Suprapubic skin (tissue), 4 donors: Measurements from ENCODE around the gene INSR.

ENCODE experiments used
- EP300 ChIP-seq: sonication (generic); formaldehyde crosslinking; IDR thresholded peaks from one replicate; pipeline ENCODE4 v1.6.1; 2017; ENCODE audit warnings: antibody characterized with exemption
- POLR2A ChIP-seq, 2 donors: fragments of 450-650 bp; IDR thresholded peaks; one replicate each; pipeline ENCODE4 v1.6.1; 2017; ENCODE audit warnings: antibody characterized with exemption in 2 of 2, mild to moderate bottlenecking in 2 of 2, moderate library complexity in 2 of 2
- POLR2AphosphoS5 ChIP-seq, 3 donors: sonication (generic); formaldehyde crosslinking; IDR thresholded peaks; one replicate each; pipeline ENCODE4 v1.6.1; 2017; ENCODE audit warnings: antibody characterized with exemption in 3 of 3
- TF ChIP-seq, protein P1 (sequence below), 2 donors: fragments of 200-600 bp in 1 of 2; fragments of 450-650 bp in 1 of 2; sonication (generic) in 1 of 2; IDR thresholded peaks; one replicate each; pipeline ENCODE4 v1.5.1; 2016 to 2019; ENCODE audit warnings: antibody characterized with exemption in 2 of 2, mild to moderate bottlenecking in 1 of 2, moderate library complexity in 1 of 2

GRCh38 chr19:7130043-7130442, 164.2 kb downstream of the INSR start:
- TF ChIP-seq, protein P1, sequence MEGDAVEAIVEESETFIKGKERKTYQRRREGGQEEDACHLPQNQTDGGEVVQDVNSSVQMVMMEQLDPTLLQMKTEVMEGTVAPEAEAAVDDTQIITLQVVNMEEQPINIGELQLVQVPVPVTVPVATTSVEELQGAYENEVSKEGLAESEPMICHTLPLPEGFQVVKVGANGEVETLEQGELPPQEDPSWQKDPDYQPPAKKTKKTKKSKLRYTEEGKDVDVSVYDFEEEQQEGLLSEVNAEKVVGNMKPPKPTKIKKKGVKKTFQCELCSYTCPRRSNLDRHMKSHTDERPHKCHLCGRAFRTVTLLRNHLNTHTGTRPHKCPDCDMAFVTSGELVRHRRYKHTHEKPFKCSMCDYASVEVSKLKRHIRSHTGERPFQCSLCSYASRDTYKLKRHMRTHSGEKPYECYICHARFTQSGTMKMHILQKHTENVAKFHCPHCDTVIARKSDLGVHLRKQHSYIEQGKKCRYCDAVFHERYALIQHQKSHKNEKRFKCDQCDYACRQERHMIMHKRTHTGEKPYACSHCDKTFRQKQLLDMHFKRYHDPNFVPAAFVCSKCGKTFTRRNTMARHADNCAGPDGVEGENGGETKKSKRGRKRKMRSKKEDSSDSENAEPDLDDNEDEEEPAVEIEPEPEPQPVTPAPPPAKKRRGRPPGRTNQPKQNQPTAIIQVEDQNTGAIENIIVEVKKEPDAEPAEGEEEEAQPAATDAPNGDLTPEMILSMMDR (IDR thresholded peaks at IDR 0.05), result no peak
- no peak for TF ChIP-seq EP300
- no peak for TF ChIP-seq POLR2A (IDR thresholded peaks at IDR 0.05)
- no peak for TF ChIP-seq POLR2AphosphoS5 (IDR thresholded peaks at IDR 0.05)
